Measurements from ENCODE around the gene TSPAN5.

The TSPAN5 gene

GRCh38 chr4:98643755-98644154, 14.7 kb downstream of the TSPAN5 start:
- DNase-seq (ENCODE audit: low spot score): no peak

GRCh38 chr4:98642991-98643426, 15.4 kb downstream of the TSPAN5 start:
- peak; percentile 21 for DNase-seq (ENCODE audit: low spot score)

GRCh38 chr4:98641906-98642668, 16.3 kb downstream of the TSPAN5 start:
- no peak for DNase-seq (ENCODE audit: low spot score)

GRCh38 chr4:98641376-98641775, 17.0 kb downstream of the TSPAN5 start:
- DNase-seq (ENCODE audit: low spot score): no peak

- no peak for DNase-seq (ENCODE audit: low spot score)
Observed at GRCh38 chr4:98639523-98639922, 18.9 kb downstream of the TSPAN5 start.

GRCh38 chr4:98639108-98639507, 19.3 kb downstream of the TSPAN5 start:
- no peak for DNase-seq (ENCODE audit: low spot score)

GRCh38 chr4:98638661-98639060, 19.8 kb downstream of the TSPAN5 start:
- DNase-seq (ENCODE audit: low spot score): no peak

- no peak for DNase-seq (ENCODE audit: low spot score)
Observed at GRCh38 chr4:98634061-98634460, 24.4 kb downstream of the TSPAN5 start.

GRCh38 chr4:98633159-98633558, 25.3 kb downstream of the TSPAN5 start:
- no peak for DNase-seq (ENCODE audit: low spot score)

GRCh38 chr4:98632258-98632657, 26.2 kb downstream of the TSPAN5 start:
- DNase-seq (ENCODE audit: low spot score): no peak

GRCh38 chr4:98631506-98631905, 26.9 kb downstream of the TSPAN5 start:
- no peak for DNase-seq (ENCODE audit: low spot score)

GRCh38 chr4:98630737-98631454, 27.5 kb downstream of the TSPAN5 start:
- DNase-seq (ENCODE audit: low spot score): no peak

GRCh38 chr4:98627531-98628257, 30.7 kb downstream of the TSPAN5 start:
- DNase-seq (ENCODE audit: low spot score): no peak

- DNase-seq (ENCODE audit: low spot score): no peak
Observed at GRCh38 chr4:98626350-98626749, 32.1 kb downstream of the TSPAN5 start.

- no peak for DNase-seq (ENCODE audit: low spot score)
Observed at GRCh38 chr4:98625920-98626319, 32.5 kb downstream of the TSPAN5 start.

GRCh38 chr4:98625399-98625798, 33.0 kb downstream of the TSPAN5 start:
- DNase-seq (ENCODE audit: low spot score): no peak

GRCh38 chr4:98624642-98625041, 33.8 kb downstream of the TSPAN5 start:
- DNase-seq (ENCODE audit: low spot score): no peak

- no peak for DNase-seq (ENCODE audit: low spot score)
Observed at GRCh38 chr4:98624144-98624543, 34.3 kb downstream of the TSPAN5 start.

- no peak for DNase-seq (ENCODE audit: low spot score)
Observed at GRCh38 chr4:98623126-98623802, 35.1 kb downstream of the TSPAN5 start.

- DNase-seq (ENCODE audit: low spot score): no peak
Observed at GRCh38 chr4:98620087-98620784, 38.2 kb downstream of the TSPAN5 start.

GRCh38 chr4:98619180-98619579, 39.2 kb downstream of the TSPAN5 start:
- DNase-seq (ENCODE audit: low spot score): no peak

- no peak for DNase-seq (ENCODE audit: low spot score)
Observed at GRCh38 chr4:98618680-98619079, 39.7 kb downstream of the TSPAN5 start.
